HEK293 (cell line): Measurements from ENCODE around the gene AP1S2.

Experiments used
- CTCF ChIA-PET: fragments of 350-600 bp; formaldehyde crosslinking; extraction: SDS; loops from one replicate; lab custom pipeline; 2021; ENCODE audit warnings: antibody characterized with exemption; lab: Yijun Ruan, JAX
- POLR2A ChIA-PET: fragments of 300-600 bp; formaldehyde crosslinking; extraction: SDS; loops from one replicate; lab custom pipeline; 2020; ENCODE audit warnings: antibody characterized with exemption, inconsistent platforms; lab: Yijun Ruan, JAX
- H3K27ac ChIP-seq: fragments of 200-500 bp; sonication (Bioruptor generic); 2 replicates; pipeline ENCODE4 v1.5.1; 2014; ENCODE audit warnings: low read depth, low read length, control low read depth, inconsistent platforms; ENCODE audit errors: extremely low read depth
- H3K36me3 ChIP-seq, 2 experiments: fragments of 200-500 bp in 1 of 2; sonication (Bioruptor generic) in 1 of 2; 1 replicate in 1 of 2; 2 replicates in 1 of 2; pipeline ENCODE4 v1.5.1; 2014 to 2017; ENCODE audit warnings: inconsistent platforms in 2 of 2, low read length in 2 of 2; ENCODE audit not compliant: control insufficient read depth in 2 of 2, insufficient read depth in 1 of 2
- H3K4me1 ChIP-seq: fragments of 200-500 bp; sonication (Bioruptor generic); 2 replicates; pipeline ENCODE4 v1.5.1; 2014; ENCODE audit warnings: mild to moderate bottlenecking, low read length, inconsistent platforms; ENCODE audit not compliant: control insufficient read depth, insufficient read depth
- H3K4me3 ChIP-seq: 2 replicates; pipeline ENCODE4 v1.5.1; 2011; ENCODE audit warnings: low read depth, mild to moderate bottlenecking, control low read depth, low read length, moderate library complexity
- H3K9me3 ChIP-seq: fragments of 200-500 bp; sonication (Bioruptor generic); 2 replicates; pipeline ENCODE4 v1.5.1; 2014; ENCODE audit warnings: low read depth, low read length, inconsistent platforms; ENCODE audit not compliant: control insufficient read depth, insufficient read depth
- ATF2 ChIP-seq: fragments of 450-650 bp; formaldehyde crosslinking; IDR thresholded peaks from 2 replicates; pipeline ENCODE4 v1.5.1; 2016; ENCODE audit warnings: missing biosample characterization, missing genetic modification characterization, low read depth
- PRDM1 ChIP-seq: fragments of 450-650 bp; formaldehyde crosslinking; IDR thresholded peaks from 2 replicates; pipeline ENCODE4; 2016; ENCODE audit warnings: missing biosample characterization, missing genetic modification characterization
- PRDM2 ChIP-seq: fragments of 450-650 bp; formaldehyde crosslinking; IDR thresholded peaks from 2 replicates; pipeline ENCODE4 v1.5.1; 2016; ENCODE audit warnings: missing biosample characterization, missing genetic modification characterization, borderline replicate concordance
- ZBTB44 ChIP-seq: fragments of 450-650 bp; IDR thresholded peaks from 2 replicates; pipeline ENCODE4 v1.5.1; 2018; ENCODE audit warnings: missing biosample characterization, mild to moderate bottlenecking, missing genetic modification characterization
- ZNF133 ChIP-seq: fragments of 450-650 bp; formaldehyde crosslinking; IDR thresholded peaks from 2 replicates; pipeline ENCODE4 v1.5.1; 2016; ENCODE audit warnings: missing biosample characterization, missing genetic modification characterization
- ZNF266 ChIP-seq: fragments of 450-650 bp; formaldehyde crosslinking; IDR thresholded peaks from 2 replicates; pipeline ENCODE4 v1.5.1; 2016; ENCODE audit warnings: missing biosample characterization, missing genetic modification characterization, low read depth
- ZNF311 ChIP-seq: fragments of 450-650 bp; formaldehyde crosslinking; IDR thresholded peaks from 2 replicates; pipeline ENCODE4 v1.5.1; 2017; ENCODE audit warnings: missing biosample characterization, missing genetic modification characterization, borderline replicate concordance
- ZNF391 ChIP-seq: fragments of 450-650 bp; formaldehyde crosslinking; IDR thresholded peaks from 2 replicates; pipeline ENCODE4 v1.5.1; 2016; ENCODE audit warnings: low read depth, missing biosample characterization, missing genetic modification characterization, borderline replicate concordance
- ZNF473 ChIP-seq: fragments of 450-650 bp; formaldehyde crosslinking; IDR thresholded peaks from 2 replicates; pipeline ENCODE4 v1.5.1; 2017; ENCODE audit warnings: missing biosample characterization, missing genetic modification characterization
- ZNF514 ChIP-seq: fragments of 450-650 bp; formaldehyde crosslinking; IDR thresholded peaks from 2 replicates; pipeline ENCODE4 v1.5.1; 2016; ENCODE audit warnings: missing biosample characterization, missing genetic modification characterization
- ZNF692 ChIP-seq: fragments of 450-650 bp; formaldehyde crosslinking; IDR thresholded peaks from 2 replicates; pipeline ENCODE4 v1.5.1; 2016; ENCODE audit warnings: missing biosample characterization, missing genetic modification characterization
- ZSCAN5A ChIP-seq: fragments of 450-650 bp; formaldehyde crosslinking; IDR thresholded peaks from 2 replicates; pipeline ENCODE4 v1.5.1; 2016; ENCODE audit warnings: missing biosample characterization, missing genetic modification characterization

Gene AP1S2

GRCh38 chrX:15848576-15848975, 6.0 kb downstream of the AP1S2 start (continued):
- no peak for TF ChIP-seq ZSCAN5A

- CTCF ChIA-PET = interaction anchor here (0.7 kb wide), 1 partner anchor 8 kb away, joined by 3 read pairs; no protein-coding TSS in a partner anchor
- no peaks in the 10 kb centered on the region for H3K9me3 ChIP-seq
- POLR2A ChIA-PET = no interaction called here
- no peak overlapping the region for H3K27ac ChIP-seq
- H3K4me1 ChIP-seq = peaks cover 2% of the 10 kb centered on the region; the same call in 1 of the 2 replicates
- peaks cover 53 to 69% of the 10 kb centered on the region in 2 experiments for H3K36me3 ChIP-seq
- no peak overlapping the region for H3K4me3 ChIP-seq
- no peak for TF ChIP-seq ZBTB44 (tag by site-specific recombination)
- peak; percentile 80 for TF ChIP-seq ATF2
- no peak for TF ChIP-seq ZNF692 (tag by site-specific recombination)
- peak; percentile 79 for TF ChIP-seq PRDM1 (tag by site-specific recombination)
These were observed 10.7 kb downstream of the AP1S2 start for GRCh38 chrX:15843960-15844359.

- TF ChIP-seq ZNF311 (tag by site-specific recombination) = no peak
- TF ChIP-seq ZNF473 (tag by site-specific recombination) = no peak
- no peak for TF ChIP-seq ZNF514 (tag by site-specific recombination)
- no peak for TF ChIP-seq PRDM2 (tag by site-specific recombination)
- TF ChIP-seq ZNF266 (tag by site-specific recombination) = no peak
- TF ChIP-seq ZNF133 (tag by site-specific recombination) = no peak
- TF ChIP-seq ZNF391 (tag by site-specific recombination) = no peak
- POLR2A ChIA-PET = no interaction called here
- CTCF ChIA-PET = interaction anchor here (0.6 kb wide), 1 partner anchor 8 kb away, joined by 4 read pairs; no protein-coding TSS in a partner anchor
- H3K36me3 ChIP-seq = peaks cover 51 to 69% of the 10 kb centered on the region in 2 experiments
- H3K9me3 ChIP-seq = no peaks in the 10 kb centered on the region
- H3K27ac ChIP-seq = no peak overlapping the region
- H3K4me3 ChIP-seq = no peak overlapping the region
- no peaks in the 10 kb centered on the region for H3K4me1 ChIP-seq
These were observed 12.6 kb downstream of the AP1S2 start for GRCh38 chrX:15841853-15842516.
